Measurements from ENCODE around the gene OGFOD2. TPM values are rescaled to one million over a fixed set of nuclear protein-coding genes. Genes with fewer than 3 reads are reported as not detected.
"Not testable (repeated sequence)": the region's sequence is repeated elsewhere in the genome, so short reads cannot be mapped to it uniquely, and the experiment has no call there.

Gene OGFOD2
- total RNA-seq, 2 donors from 2014 or later, result 26.3 to 27.6 TPM

GRCh38 chr12:123011701-123012100 lies 36.7 kb downstream of the OGFOD2 start:
- intact Hi-C loops (cut with DNase I), result no loop called here
- Histone ChIP-seq H3K27me3 (replicated peaks; ENCODE audit: insufficient read depth) (no peaks in the 10 kb centered on the region), H3K27ac (no peak overlapping the region), H3K4me3 (no peak overlapping the region), H3K4me1 (replicated peaks) (no peaks in the 10 kb centered on the region), H3K9me3 (no peaks in the 10 kb centered on the region), H3K36me3 (no peaks in the 10 kb centered on the region)
- 77% methylated on average over 6 of the region's 6 CpGs for whole genome bisulfite sequencing
- DNase-seq (ENCODE audit: low spot score), result no peak
- TF ChIP-seq POLR2A (IDR thresholded peaks at IDR 0.05) (no peak), POLR2AphosphoS5 (IDR thresholded peaks at IDR 0.05) (no peak)

DNA sequence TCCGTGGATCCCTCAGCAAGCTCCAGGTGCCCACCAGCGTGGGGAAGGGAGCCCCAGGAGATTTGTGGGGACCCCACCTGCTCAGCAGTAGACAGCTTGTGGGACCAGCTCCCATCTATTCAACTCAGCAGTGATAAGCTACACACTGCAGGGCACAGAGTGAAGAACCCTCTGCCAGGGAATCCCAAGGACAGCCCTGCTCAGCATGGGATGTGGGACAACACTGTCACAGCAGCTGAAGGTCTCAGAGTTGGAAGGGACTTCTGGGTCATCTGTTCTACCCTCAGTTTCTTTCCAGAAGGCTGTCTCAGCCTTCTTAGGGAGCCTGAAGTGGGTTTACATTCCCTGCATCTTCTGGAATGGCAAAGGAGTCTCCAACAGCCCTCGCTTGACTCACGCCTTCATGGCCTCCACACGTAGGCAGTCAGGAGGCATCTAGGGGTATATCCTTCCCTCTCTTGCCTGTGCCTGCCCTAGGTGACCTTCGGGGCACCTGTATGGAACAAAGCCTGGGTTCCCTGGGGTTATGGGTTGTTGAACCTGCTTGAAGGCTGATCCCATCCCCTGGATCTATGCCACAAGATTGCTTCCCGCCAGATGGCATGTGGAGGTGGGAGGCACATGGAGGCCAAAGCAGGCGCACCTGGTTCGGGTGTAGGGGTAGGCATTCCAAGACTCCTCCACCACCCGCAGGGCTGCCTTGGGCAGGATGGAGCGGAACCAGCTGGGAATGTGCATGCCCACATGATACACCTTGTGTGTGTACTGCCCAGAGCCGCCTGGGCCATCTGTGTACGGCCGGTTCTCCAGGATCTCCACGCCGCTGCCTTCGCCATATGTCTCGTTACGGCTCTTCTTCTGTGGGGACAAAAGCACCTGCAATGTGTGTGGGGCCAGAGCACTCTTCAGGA lies 38.4 kb downstream of the OGFOD2 start:
- TF ChIP-seq POLR2AphosphoS5 (IDR thresholded peaks at IDR 0.05) (no peak), CTCF (IDR thresholded peaks at IDR 0.05) (no peak), POLR2A (IDR thresholded peaks at IDR 0.05) (no peak)
- H3K4me1 ChIP-seq (replicated peaks), result no peaks in the 10 kb centered on the region
- H3K4me3 ChIP-seq, result no peak overlapping the region
- intact Hi-C loops (cut with DNase I), result no loop called here
- H3K27me3 ChIP-seq (replicated peaks; ENCODE audit: insufficient read depth), result no peaks in the 10 kb centered on the region
- no peaks in the 10 kb centered on the region for H3K9me3 ChIP-seq
- DNase-seq (ENCODE audit: low spot score), result no peak
- 94% methylated on average over 19 of the region's 19 CpGs for WGBS
- no peak overlapping the region for H3K27ac ChIP-seq
- no peaks in the 10 kb centered on the region for H3K36me3 ChIP-seq

DNA sequence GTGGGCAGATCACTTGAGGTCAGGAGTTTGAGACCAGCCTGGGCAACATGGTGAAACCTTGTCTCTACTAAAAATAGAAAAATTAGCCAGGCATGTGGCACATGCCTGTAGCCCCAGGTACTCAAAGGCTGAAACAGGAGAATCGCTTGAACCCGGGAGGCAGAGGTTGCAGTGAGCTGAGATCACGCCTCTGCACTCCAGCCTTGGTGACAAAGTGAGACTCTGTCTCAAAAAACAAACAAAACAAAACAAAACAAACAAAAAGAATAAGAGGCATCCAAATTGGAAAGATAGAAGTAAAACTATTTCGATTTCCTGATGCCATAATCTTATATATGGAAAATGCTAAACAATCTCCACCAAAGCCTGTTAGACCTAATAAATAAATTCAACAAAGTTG lies 39.4 kb downstream of the OGFOD2 start:
- H3K9me3 ChIP-seq; H3K27ac ChIP-seq; H3K36me3 ChIP-seq; H3K4me3 ChIP-seq; DNase-seq (ENCODE audit: low spot score); intact Hi-C loops (cut with DNase I); H3K4me1 ChIP-seq (replicated peaks); H3K27me3 ChIP-seq (replicated peaks; ENCODE audit: insufficient read depth): not testable (repeated sequence)
- 93% methylated on average over 4 of the region's 4 CpGs for WGBS

DNA sequence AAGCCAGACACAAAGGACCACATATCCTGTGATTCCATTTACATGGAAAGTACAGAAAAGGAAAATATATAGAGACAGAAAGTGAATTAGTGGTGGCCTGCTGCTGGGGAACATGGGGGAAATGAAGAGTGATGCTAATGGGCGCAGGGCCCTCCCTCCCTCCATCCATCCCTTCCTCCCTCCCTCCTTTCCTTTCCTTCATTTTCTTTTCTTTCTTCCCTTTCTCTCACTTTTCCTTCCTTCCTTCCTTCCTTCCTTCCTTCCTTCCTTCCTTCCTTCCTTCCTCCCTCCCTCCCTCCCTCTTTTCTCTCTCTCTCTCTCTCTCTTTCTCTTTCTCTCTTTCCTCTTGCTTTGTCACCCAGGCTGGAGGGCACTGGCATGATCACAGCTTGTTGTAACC lies 42.7 kb downstream of the OGFOD2 start:
- H3K27ac ChIP-seq, result no peak overlapping the region

GRCh38 chr12:123019841-123020138 lies 44.7 kb downstream of the OGFOD2 start:
- Histone ChIP-seq H3K4me1 (replicated peaks) (no peaks in the 10 kb centered on the region), H3K36me3 (no peaks in the 10 kb centered on the region), H3K27ac (no peak overlapping the region), H3K27me3 (replicated peaks; ENCODE audit: insufficient read depth) (no peaks in the 10 kb centered on the region), H3K4me3 (no peak overlapping the region), H3K9me3 (no peaks in the 10 kb centered on the region)
- intact Hi-C loops (cut with DNase I), result no loop called here
- 87% methylated on average over 2 of the region's 2 CpGs for WGBS
- no peak for TF ChIP-seq POLR2A (IDR thresholded peaks at IDR 0.05)
- TF ChIP-seq POLR2AphosphoS5 (IDR thresholded peaks at IDR 0.05), result no peak
- no peak for TF ChIP-seq CTCF (IDR thresholded peaks at IDR 0.05)
- no peak for DNase-seq (ENCODE audit: low spot score)

More for the DNA sequence above, 42.7 kb downstream of the OGFOD2 start:
- Histone ChIP-seq H3K4me1 (replicated peaks) (no peaks in the 10 kb centered on the region), H3K4me3 (no peak overlapping the region), H3K27me3 (replicated peaks; ENCODE audit: insufficient read depth) (no peaks in the 10 kb centered on the region), H3K36me3 (no peaks in the 10 kb centered on the region), H3K9me3 (no peaks in the 10 kb centered on the region)
- no peak for DNase-seq (ENCODE audit: low spot score)
- no peak for TF ChIP-seq CTCF (IDR thresholded peaks at IDR 0.05)
- TF ChIP-seq POLR2A (IDR thresholded peaks at IDR 0.05), result no peak
- TF ChIP-seq POLR2AphosphoS5 (IDR thresholded peaks at IDR 0.05), result no peak
- intact Hi-C loops (cut with DNase I), result no loop called here
- WGBS, result 88% methylated on average over 1 of the region's 1 CpG
